ENCODE measurements around the gene DUSP16.
"Not testable (repeated sequence)": the region's sequence is repeated elsewhere in the genome, so short reads cannot be mapped to it uniquely, and the experiment has no call there.

Gene DUSP16

DNA sequence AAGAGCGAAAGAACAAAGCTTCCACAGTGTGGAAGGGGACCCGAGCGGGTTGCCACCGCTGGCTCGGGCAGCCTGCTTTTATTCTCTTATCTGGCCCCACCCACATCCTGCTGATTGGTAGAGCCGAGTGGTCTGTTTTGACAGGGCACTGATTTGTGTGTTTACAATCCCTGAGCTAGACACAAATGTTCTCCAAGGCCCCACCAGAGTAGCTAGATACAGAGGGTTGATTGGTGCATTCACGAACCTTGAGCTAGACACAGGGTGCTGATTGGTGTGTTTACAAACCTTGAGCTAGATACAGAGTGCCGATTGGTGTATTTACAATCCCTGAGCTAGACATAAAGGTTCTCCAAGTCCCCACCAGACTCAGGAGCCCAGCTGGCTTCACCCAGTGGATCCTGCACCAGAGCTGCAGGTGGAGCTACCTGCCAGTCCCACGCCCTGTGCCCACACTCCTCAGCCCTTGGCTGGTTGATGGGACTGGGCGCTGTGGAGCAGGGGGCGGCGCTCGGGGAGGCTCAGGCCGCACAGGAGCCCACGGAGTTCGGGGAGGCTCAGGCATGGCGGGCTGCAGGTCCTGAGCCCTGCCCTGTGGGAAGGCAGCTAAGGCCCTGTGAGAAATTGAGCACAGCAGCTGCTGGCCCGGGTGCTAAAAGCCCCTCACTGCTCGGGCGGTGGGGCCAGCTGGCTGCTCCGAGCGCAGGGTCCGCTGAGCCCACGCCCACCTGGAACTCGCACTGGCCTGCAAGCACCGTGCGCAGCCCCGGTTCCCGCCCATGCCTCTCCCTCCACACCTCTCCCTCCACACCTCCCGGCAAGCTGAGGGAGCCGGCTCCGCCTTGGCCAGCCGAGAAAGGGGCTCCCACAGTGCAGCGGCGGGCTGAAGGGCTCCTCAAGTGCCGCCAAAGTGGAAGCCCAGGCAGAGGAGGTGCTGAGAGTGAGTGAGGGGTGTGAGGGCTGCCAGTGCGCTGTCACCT lies 90.4 kb downstream of the DUSP16 start:
- not testable (repeated sequence) for DNase-seq (ENCODE audit: low read depth in 2 of 2, low spot score in 1 of 2)

DNA sequence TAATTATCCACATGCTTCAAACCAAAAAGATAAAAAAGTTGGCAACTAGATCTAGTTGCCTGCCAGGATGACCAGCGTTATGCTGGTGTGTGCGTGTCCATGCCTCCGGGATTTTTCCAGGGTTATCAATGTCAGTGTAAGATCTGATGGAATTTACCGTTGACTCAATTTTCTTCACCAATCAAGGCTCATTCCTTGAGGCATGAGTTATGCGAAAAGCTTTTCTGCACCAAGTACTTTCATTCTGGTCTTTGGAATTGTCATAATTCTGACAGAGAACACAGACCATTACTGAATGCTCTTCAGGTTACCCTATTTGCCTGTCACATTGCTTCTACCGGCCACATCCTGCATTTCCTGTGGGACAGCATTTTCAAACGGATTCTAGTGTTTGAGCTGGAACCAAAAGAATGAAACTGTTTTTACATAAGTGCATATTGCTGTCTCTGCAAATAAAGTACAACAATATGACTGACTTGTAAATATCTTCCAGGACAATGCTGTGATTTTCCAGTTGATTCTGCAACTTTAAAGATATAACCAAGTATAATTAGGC lies 91.8 kb downstream of the DUSP16 start:
- no peak for DNase-seq (ENCODE audit: low read depth in 2 of 2, low spot score in 1 of 2)

DNA sequence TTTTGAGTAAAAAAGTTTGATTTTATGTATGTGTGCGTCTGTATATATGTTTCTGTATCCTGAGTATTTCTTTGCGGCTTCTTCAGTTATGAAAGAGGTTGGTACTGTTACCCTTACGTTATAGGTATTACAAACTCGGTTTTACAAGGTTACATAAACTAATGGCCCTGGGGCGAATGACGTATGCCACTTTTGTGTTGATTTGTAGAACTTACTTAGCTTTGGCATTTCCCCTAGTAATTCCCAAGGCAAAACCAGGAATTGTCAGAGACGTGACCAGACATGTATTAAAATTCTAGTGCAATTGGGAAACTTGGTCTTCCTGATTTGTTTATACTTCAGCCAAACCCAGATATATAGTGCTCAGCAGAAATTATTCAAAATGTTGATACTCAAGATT lies 93.3 kb downstream of the DUSP16 start:
- DNase-seq (ENCODE audit: low read depth in 2 of 2, low spot score in 1 of 2), result no peak

DNA sequence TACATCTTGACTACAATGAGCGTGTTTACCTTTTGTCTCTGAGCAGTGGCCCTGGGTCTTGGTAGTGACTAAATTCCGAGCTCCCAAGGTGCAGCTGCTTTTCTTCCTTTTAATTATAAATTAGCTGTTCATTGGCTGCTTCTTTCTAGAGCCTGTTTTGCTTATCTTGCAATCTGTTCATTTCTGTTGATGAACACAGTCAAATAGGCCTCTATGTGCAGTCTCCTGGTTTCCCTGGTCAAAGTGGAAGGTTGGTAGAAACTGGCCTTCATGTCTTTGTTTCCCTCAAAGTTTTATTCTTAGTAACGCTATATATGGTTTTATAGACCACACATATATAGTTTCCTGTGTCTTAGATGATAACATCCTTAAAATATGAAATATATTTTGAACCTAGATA lies 94.1 kb downstream of the DUSP16 start:
- DNase-seq (ENCODE audit: low read depth in 2 of 2, low spot score in 1 of 2), result no peak

DNA sequence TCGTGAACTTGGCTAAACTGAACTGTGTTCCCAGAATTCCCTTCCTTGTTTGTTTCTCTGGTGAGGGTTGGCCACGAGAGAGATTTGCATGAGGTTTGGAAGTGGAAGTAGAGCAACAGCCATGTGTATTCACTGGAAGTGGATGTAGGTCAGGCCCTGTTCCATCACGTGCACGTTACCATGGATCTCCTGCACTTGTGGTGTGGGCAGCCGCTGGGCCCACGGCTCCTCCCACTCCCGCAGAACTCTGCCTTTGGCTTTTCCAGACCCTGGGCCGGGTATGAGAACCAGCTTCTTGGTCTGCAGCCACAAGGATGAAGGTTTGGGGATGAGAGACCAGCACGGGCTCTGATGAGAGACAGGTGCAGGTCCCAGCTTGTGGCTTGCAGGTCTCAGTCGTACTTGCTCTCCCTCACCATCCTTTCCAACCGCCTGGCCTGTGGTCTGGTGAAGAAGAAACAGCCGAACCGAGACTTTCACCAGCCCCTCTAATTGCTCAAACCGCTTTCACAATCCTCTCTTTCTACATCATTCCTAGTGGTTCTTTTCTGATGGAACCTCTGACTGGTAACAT lies 94.9 kb downstream of the DUSP16 start:
- DNase-seq (ENCODE audit: low read depth in 2 of 2, low spot score in 1 of 2), result peak in 1 of 2 donors; percentile 9

DNA sequence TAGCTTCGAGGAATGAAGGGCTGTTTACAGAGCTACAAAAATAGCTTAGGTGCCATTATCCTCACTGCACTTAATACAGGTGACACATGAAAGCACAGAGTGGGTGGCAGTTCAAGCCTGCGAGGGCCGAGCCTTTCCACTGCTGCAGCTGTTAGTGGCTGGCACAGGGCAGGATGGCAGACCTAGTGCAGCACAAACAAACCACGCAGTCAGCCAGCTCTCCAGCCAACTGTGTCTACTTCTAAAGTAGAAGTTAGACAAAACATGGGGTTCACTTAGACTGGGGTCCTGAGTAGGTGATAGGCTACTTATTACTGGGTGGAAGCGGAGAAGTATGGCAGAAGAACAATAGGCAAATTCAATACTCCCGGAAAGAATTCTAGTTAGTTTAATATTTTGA lies 95.4 kb downstream of the DUSP16 start:
- no peak for DNase-seq (ENCODE audit: low read depth in 2 of 2, low spot score in 1 of 2)

DNA sequence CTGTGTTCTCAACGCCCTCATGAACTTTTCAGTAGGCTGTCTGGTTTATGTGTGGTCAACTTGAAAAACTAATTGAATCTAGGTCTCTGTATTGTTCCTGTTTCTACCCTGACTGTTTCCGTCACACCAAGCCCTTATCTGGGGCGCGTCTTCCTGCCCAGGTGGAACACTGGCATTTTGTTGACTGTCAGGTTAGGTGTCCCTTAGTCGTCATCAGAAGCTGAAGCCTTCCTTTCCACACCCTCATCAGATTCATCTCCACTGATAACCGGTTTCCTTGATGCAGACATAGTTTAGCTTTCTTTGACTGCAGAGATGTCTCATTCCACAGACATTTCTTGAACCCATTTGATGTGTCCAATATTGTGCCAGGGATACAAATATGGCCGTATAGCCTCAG lies 96.5 kb downstream of the DUSP16 start:
- no peak for DNase-seq (ENCODE audit: low read depth in 2 of 2, low spot score in 1 of 2)

DNA sequence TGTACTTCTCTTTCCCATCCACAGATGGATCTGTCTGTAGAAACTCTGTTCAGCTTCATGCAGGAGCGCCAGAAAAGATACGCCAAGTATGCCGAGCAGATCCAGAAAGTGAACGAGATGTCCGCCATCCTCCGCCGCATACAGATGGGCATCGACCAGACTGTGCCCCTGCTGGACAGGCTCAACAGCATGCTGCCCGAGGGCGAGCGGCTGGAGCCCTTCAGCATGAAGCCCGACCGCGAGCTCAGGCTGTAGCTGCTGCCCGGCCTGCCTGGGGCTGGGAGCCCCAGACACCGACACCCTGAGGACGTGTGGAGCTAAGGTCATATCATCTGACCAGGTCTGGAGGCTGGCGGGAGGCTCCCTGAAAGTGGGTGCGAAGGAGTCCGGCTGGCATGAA lies 97.1 kb downstream of the DUSP16 start:
- no peak for DNase-seq (ENCODE audit: low read depth in 2 of 2, low spot score in 1 of 2)

DNA sequence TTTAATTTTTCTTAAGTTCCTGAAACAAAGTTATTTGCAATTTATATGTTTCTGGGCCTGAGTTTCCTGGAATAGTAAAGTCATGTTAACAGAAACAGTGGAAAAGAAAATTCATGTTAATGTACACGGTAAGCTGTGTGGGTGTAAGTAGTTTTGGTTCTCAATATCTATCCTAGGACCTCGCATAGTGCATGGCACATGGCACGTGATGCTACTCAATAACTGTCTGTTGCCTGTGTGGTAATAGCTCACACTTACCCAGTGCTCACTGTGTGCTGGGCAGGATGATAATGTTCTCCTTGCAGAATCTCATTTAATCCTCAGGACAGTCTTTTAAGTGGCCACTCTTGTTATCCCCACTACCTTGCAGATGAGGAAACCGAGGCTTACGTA lies 100.7 kb downstream of the DUSP16 start:
- no peak for DNase-seq (ENCODE audit: low read depth in 2 of 2, low spot score in 1 of 2)

DNA sequence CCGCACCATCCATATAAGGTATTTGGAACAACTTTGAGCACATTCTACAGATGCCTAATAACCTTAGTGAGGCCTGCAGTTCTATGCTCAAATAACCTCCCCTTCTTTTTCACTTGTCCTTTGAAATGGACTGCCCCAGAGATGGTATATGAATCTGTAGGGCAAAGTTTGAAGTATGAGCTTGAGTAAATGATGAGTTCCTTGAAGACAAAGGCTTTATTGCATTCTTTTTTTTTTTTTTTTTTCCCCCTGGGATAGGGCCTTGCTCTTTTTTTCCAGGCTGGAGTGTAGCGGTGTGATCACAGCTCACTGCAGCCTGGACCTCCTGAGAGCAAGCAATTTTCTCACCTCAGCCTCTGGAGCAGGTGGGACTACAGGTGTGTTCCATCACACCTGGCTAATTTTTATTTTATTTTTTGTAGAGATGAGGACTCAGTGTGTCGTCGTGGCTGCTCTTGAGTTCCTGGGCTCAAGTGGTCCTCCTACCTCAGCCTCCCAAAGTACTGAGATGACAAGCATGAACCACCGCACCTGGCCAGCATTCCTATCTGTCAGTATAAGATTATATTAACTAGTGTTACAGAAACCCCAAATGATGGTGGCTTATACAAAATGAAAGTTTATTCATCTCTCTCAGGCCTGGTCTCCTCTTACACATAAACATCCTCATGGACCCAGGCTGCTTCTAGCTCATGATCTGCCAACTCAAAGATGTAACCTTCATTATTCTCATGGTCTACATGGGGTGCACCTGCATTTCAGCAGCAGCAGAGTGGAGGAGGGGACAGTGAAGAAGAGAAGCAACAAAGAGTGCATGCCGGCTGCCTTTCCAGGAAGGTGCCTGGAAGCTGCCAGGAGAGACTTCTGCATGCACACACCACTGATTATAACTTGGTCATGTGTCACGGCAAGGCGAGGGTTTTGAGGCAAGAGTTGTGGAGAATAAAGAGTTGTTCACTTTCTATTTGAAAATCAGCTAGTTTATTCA lies 101.4 kb downstream of the DUSP16 start:
- DNase-seq (ENCODE audit: low read depth in 2 of 2, low spot score in 1 of 2), result no peak

DNA sequence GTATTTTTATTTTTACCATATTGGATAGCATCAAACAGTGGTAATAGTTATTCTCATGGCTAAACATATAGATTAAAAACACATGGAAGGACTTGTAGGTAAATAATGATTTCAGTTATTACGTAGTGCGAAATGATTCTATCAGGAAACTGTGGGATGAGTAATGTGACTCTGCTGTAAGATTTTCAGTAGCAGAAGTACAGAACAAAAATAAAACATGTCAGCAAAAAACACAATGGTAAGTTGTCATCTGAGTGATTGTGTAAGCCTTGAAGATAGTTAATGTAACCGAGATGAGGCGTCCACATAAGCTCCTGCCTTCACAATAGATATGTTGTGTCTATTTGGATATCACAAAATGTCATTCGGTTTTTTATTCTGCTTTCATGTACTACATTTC lies 106.0 kb downstream of the DUSP16 start:
- no peak for DNase-seq (ENCODE audit: low read depth in 2 of 2, low spot score in 1 of 2)

DNA sequence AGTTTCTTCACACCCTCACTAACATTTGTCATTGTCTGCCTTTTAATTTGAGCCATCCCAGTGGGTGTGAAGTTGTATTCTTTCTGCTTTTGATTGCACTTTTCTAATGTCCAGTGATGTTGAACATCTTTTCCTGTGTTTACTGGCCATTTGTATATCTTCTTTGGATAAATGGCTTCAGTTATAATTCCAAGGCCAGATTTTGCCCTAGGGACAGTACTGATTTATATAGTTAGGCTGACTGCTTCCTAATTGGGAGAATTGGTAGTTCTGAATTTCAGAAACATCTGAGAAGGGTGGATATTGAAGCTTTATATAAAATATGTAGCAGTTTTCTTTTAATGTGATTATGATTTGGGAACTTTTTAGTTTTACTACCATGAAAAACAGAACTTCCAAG lies 108.3 kb downstream of the DUSP16 start:
- DNase-seq (ENCODE audit: low read depth in 2 of 2, low spot score in 1 of 2), result no peak

DNA sequence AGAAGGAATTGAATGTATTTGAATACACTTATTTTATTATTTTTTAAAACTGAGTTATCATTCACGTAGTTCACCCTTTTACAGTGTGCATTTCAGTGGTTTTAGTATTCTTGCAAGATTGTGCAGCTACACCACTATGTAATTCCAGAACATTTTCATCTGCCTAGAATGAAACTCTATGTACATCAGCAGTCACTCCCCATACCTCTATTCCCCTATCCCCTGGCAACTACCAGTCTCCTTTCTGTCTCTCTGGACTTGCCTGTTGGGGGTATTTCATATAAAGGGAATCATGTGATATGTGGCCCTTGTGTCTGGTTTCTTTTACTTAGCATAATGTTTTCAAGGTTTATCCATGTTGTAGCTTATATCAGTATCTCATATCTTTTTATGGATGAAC lies 109.0 kb downstream of the DUSP16 start:
- no peak for DNase-seq (ENCODE audit: low read depth in 2 of 2, low spot score in 1 of 2)

DNA sequence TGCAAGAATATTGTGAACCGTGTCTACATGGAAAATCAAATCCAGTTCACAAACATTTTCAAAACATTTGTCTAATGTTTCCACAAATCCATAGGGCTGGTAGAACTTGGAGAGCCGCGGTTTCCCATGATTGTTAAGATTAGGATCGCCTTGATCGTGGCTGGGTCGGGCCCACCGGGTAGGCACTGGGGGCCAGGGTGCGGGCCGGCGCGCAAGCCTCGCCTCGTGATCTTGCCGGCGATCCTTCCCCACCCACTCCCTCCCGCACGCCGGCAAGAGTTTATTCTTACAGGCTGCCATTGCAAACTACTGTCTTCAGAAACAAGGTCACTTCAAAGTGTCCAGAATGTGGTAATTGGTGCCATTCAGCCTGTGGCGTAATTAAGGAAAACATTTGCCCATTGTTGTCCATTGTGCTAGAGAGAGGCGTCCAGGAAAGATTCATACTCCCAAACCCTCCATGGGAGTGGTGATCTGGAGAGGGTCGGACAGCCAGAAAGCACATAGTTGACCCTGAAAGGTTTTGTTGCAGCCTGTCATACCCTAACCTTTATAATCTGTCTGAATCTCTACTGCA lies 110.2 kb downstream of the DUSP16 start:
- DNase-seq (ENCODE audit: low read depth in 2 of 2, low spot score in 1 of 2), result no peak

DNA sequence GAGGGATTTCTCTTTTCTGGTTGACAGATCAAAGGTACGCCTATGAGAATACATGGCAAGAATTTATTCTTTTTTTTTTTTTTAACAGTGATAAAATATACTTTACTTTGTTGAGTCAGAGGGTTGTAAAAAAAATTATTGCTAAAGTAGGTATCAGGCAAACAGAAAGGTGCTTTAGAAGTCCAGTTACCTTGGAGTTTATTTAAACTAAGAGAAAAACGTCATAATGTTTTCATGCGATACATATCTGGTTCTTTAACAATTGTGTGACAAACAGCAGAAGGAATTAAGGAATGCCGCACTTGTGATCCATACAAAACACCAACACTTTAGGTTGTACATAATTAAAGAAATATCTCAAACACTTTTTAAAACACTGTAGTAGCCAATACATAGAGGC lies 111.6 kb downstream of the DUSP16 start:
- no peak for DNase-seq (ENCODE audit: low read depth in 2 of 2, low spot score in 1 of 2)

DNA sequence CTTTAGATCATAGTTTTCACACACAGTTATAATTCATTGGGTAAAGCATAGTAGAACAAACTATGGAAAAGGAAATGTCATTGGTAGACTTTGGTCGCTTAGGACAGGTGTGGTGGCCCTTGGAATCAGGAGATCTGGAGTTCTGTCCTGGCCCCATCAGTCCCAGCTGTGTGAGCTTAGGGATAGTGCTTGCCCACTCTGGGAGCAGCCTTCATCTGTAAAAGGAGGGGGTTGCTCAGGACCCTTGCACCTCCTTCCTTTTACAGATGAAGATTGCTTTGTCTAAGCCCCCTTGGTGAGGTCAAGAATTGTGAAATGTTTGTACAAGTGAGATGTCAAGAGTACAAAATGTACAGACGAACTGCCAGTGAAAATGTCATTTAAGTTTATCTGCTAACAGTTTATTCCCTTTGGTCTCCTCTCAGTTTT lies 112.6 kb downstream of the DUSP16 start:
- DNase-seq (ENCODE audit: low read depth in 2 of 2, low spot score in 1 of 2), result no peak

DNA sequence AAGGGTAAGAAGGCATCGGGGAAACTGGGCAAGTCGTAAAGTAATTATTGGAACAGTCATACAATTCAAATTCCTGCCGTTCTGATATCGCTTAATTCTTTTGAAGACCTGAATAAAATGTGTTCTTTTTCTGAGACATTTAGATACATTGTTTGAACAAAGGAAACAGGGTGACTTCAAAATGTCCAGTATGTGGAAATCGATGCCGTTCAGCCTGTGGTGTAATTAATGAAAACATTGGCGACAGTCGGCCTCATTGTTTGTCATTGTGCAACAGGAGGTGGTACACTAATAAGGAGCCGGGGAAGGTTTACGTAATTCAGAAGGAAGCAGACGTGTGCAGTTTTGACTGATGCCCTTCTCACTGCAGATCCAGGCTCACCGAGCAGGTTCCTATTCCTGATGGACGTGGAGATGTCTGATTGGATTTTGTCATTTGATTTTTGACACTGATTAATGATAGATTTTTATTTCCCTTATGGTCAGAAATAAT lies 113.1 kb downstream of the DUSP16 start:
- no peak for DNase-seq (ENCODE audit: low read depth in 2 of 2, low spot score in 1 of 2)

DNA sequence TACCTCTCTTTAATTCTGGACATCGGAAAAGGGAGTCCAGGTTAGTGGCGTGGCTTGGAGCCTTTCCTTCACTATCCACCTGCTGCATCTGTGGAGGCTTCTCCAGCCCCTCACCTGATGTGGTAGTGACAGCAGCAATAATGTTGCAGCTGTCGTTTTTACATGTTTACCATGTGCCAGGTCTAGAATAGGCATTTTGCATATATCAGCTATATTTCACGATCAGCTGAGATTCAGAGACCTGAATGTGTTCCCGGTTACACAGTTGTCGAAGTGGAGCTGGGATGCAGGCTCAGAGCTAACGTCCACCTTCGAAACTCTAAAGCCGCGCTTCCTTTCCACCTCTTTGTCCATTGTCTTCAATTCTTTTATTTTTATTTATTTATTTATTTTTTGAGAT lies 114.8 kb downstream of the DUSP16 start:
- DNase-seq (ENCODE audit: low read depth in 2 of 2, low spot score in 1 of 2), result no peak

DNA sequence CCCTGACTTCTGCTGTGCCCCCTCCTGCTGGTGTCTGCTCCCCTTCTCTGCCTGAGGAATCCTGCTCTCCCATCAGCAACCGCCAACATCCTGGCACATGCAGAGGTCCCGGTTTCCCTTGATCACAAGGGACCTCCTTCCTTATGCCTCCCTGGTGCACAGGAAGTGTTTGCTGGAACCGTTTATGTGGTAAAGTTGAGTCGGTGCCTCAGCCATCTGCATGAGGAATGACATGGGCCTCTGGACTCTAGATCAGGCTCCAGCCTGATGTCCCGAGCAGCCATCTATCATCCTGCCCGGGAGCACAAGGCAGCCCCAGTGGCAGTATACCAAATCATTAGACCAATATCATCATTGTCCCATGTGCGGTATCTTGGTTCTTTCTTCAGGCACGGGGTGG lies 115.4 kb downstream of the DUSP16 start:
- DNase-seq (ENCODE audit: low read depth in 2 of 2, low spot score in 1 of 2), result no peak

DNA sequence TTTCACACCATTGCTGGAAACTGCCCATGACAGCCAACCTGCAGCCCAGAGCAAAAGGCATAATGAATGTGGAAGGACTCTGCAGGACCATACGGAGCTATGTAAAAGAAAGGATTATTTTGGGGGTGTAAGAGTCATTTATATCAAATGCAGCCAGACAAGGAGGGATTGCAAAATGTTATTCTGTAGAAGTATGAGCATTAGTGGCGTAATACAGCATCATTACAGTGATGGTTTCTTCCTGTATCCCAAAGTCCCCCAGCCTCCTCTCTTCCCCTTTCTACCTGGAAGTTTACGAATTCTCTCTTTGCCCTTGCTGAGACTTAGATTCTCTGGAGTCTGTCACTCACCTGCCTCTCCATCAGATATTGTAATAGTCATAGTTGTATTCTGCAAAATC lies 115.9 kb downstream of the DUSP16 start:
- no peak for DNase-seq (ENCODE audit: low read depth in 2 of 2, low spot score in 1 of 2)

DNA sequence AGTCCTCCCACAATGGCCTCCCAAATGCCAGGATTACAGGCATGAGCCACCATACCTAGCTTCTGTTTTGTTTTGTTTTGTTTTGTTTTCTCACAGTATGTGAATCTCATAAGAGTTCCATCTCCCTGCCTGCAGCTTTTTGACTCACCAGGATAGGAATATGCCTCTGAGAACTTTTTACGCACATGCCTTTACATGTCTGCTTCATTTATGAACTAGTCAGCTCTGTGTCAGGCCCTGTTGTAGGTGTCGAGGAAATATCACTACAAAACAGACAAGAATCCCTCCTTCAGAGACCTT lies 116.8 kb downstream of the DUSP16 start:
- no peak for DNase-seq (ENCODE audit: low read depth in 2 of 2, low spot score in 1 of 2)

All from stimulated activated CD8-positive, alpha-beta memory T cell treated with anti-CD3 and anti-CD28 coated beads, Interleukin-4, amount 100 ng/mL, for 4 hours (primary cell).